Pulmonary artery endothelial cell (primary cell): ENCODE data around the gene PPCDC. TPM values are rescaled to one million over a fixed set of nuclear protein-coding genes. Genes with fewer than 3 reads are reported as not detected.
A peak's percentile ranks its signal among the peaks of the same experiment; 100 is the strongest.
"Not testable (repeated sequence)": the region's sequence is repeated elsewhere in the genome, so short reads cannot be mapped to it uniquely, and the experiment has no call there.

Experiments used
- DNase-seq: peaks from one replicate; pipeline ENCODE4 v3.0.0-alpha.2; 2011; ENCODE audit warnings: low read depth, low spot score
- total RNA-seq: library from RNA; depleted of rRNA; stranded (reverse); fragments of >200 nt; gene quantifications from 2 replicates; pipeline ENCODE4 v1.2.3, GENCODE V29; 2014

PPCDC gene
- total RNA-seq, 1 donor from 2014 or later = 8.4 TPM

GRCh38 chr15:75065851-75066509 lies 42.6 kb downstream of the PPCDC start:
- no peak for DNase-seq

GRCh38 chr15:75067123-75067830 lies 43.9 kb downstream of the PPCDC start:
- no peak for DNase-seq

- no peak for DNase-seq
These were observed 45.4 kb downstream of the PPCDC start for GRCh38 chr15:75068748-75069147.

- no peak for DNase-seq
These were observed 46.0 kb downstream of the PPCDC start for GRCh38 chr15:75069301-75069925.

GRCh38 chr15:75070674-75071073 lies 47.3 kb downstream of the PPCDC start:
- DNase-seq = no peak

- no peak for DNase-seq
These were observed 49.8 kb downstream of the PPCDC start for GRCh38 chr15:75073197-75073596.

GRCh38 chr15:75076277-75076676 lies 52.9 kb downstream of the PPCDC start:
- DNase-seq = no peak

- DNase-seq = not testable (repeated sequence)
These were observed 54.2 kb downstream of the PPCDC start for GRCh38 chr15:75077551-75077961.

- no peak for DNase-seq
These were observed 57.8 kb downstream of the PPCDC start for GRCh38 chr15:75081150-75081549.

- DNase-seq = no peak
These were observed 59.3 kb downstream of the PPCDC start for GRCh38 chr15:75082689-75083088.

- DNase-seq = not testable (repeated sequence)
These were observed 62.3 kb downstream of the PPCDC start for GRCh38 chr15:75085708-75086107.

- no peak for DNase-seq
These were observed 66.3 kb downstream of the PPCDC start for GRCh38 chr15:75089456-75090387.

GRCh38 chr15:75090388-75090734 lies 67.0 kb downstream of the PPCDC start:
- DNase-seq = peak; percentile 92

- no peak for DNase-seq
These were observed 68.4 kb downstream of the PPCDC start for GRCh38 chr15:75091814-75092213.

- not testable (repeated sequence) for DNase-seq
These were observed 71.6 kb downstream of the PPCDC start for GRCh38 chr15:75094961-75095478.

GRCh38 chr15:75095594-75095993 lies 72.2 kb downstream of the PPCDC start:
- no peak for DNase-seq

GRCh38 chr15:75097939-75098338 lies 74.5 kb downstream of the PPCDC start:
- DNase-seq = no peak

GRCh38 chr15:75098404-75098803 lies 75.0 kb downstream of the PPCDC start:
- DNase-seq = no peak
